HG03342 (cell line): Measurements from ENCODE around the gene SEPTIN6.

Experiments
- ATAC-seq: cut with Tn5 transposase; IDR thresholded peaks from one replicate; pipeline ENCODE4 v1.9.1; 2021; ENCODE audit warnings: mild to moderate bottlenecking, moderate library complexity; ENCODE audit not compliant: unreplicated experiment

Gene SEPTIN6

GRCh38 chrX:119693040-119693995 is at the start of gene SEPTIN6:
Gene SEPTIN6 (minus strand): TSS chrX:119693168. CDS start chrX:119693105, 63 bp downstream.
- ATAC-seq, result peak; percentile 63

DNA sequence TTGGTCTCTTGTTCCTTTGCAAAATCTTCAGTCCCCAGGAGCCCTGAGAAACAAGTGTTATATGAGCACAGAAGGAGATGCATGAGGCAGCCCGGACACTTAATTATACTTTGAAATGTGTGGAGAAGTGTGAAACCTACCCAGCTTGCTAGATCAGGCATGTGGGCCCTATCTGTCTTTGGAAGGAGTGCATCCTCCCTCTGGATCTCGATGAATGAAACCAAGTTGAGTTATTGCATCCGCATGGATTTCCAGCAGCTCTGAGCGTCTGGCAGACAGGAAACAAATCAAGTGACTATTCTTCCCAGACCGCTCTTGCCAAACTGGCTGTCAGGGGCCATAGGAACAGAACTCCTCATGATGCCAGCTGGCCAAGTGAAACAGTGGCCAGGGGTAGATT is 45.8 kb upstream of the SEPTIN6 start:
- ATAC-seq, result no peak

DNA sequence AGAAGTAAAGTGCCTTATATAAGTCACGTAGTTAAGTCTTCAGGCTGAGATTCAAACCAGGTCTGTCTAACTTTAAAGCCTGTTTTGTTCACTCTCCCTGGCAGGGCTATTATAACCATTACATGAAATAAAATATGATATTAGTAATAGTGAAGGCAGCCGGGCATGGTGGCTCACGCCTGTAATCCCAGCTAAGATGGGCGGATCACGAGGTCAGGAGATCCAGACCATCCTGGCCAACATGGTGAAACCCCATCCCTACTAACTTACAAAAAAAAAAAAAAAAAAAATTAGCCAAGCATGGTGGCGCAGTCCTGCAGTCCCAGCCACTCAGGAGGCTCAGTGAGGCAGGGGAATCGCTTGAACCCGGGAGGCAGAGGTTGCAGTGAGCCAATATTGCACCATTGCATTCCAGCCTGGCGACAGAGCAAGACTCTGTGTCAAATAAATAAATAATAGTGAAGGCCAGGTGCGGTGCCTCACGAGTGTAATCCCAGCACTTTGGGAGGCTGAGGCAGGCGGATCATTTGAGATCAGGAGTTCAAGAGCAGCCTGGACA is 43.3 kb upstream of the SEPTIN6 start:
- ATAC-seq, result no peak

GRCh38 chrX:119735467-119735866 is 42.5 kb upstream of the SEPTIN6 start:
- ATAC-seq, result no peak

DNA sequence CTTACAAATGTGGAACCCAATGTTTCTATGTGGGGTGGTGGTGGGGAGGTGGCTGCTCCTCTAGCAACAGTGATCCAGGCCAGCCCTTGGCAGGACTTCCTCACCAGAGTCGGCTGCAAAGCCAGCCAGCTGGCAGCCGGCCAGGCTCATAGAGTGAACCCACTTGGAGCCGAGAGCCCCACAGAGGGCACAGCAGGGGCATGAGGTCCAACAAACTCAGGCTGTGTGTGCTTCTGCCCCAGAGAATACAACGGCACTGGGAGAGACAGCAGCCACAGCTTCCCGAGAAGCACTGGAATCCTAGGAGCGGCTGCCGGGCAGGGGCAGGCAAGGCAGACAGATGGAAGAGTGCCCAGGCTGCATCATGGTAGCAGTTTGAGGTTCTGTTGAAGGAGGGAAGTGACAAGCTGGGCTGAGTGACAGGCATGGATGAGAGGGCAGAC is 42.0 kb upstream of the SEPTIN6 start:
- ATAC-seq, result no peak

DNA sequence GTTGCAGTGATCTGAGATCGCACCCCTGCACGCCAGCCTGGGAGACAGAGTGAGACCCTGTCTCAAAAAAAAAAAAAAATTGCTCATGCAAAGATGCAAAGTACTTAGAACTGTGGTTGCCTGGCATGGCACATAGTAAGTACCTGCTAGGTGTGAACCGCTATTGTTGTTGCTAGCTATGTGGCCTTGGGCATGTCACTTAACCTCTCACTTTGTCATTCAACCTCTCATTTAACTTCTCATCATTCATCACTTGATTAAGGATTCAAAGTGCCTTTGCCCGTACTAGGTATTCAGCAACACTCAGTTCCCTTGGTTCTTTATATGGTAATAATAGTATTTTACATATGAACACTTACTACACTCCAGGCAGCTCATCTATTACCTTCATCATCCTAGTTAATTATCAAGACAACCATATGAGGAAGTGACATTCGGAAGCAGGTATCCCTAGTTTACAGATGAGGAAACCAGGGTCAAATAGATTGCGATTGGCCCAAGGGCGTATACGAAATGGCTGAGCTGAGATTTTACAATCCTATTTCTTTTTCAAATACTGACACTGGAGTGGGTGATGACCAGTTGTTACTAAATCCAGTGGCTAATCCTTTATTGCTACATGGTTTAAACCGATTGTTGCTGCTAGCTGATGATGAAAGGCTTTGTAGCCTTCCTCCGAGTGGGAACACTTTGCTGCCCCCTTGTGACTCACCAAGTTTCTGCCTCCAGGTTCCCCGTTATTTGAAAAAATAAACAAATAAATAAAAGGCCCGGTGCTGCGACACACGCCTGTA is 36.6 kb upstream of the SEPTIN6 start:
- peak; percentile 72 for ATAC-seq

- ATAC-seq, result no peak
These were observed 35.5 kb upstream of the SEPTIN6 start for GRCh38 chrX:119728487-119728886.

GRCh38 chrX:119726900-119727555 is 34.1 kb upstream of the SEPTIN6 start:
- no peak for ATAC-seq

DNA sequence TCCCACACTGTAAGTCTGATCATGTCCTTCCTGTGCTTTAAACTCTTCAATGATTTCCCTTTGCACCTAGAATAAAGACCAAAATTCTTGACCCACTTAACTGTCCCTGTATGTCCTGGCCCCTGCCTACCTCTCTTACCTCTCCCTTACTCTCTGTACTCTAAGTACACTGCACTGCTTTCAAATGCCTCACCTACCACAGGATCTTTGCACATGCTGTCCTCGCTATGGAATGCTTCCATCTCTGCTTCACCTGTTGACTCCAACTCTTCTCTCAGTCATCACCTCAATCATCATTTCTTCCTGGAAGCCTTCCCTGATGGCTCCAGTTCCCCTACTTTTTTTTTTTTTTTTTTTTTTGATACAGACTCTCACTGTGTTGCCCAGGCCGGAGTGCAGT is 29.0 kb upstream of the SEPTIN6 start:
- no peak for ATAC-seq

GRCh38 chrX:119721487-119721886 is 28.5 kb upstream of the SEPTIN6 start:
- no peak for ATAC-seq

DNA sequence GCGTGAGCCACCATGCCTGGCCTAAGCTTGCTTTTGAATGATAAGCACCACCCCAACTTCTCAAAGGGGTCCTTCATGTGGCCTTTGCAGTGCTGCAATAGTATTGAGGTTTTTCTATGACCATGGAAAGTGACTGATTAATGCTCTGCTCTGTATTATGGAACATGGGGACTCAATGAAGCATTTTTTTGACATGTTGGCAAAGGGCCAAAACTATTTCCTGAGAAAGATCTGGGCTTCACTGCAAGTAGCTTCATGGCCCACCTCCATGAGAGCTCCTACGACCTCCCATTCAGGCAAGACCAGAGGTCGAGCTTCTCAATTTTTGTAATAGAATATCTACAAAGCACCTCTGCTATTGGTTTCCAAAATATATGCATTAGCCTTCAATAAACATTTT is 16.7 kb upstream of the SEPTIN6 start:
- ATAC-seq, result no peak

DNA sequence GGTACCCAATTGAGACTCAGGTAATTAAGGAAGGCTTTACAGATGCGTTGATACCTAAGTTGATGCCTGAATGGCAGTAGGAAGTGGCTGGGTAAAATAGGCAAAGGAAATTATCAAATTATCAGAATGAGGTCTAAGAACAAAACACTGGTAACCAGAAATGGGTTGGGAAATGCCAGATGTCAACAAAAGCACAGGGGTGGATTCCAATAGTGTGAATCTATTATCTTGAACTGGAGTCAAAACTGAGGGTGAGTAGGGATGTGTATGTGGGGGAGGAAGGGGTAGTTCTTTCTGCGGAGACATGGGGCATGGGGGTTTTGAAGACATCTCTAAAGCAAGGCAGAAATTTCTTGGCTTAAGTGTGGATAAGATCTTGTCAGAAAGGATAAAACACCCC is 16.0 kb upstream of the SEPTIN6 start:
- ATAC-seq, result no peak

DNA sequence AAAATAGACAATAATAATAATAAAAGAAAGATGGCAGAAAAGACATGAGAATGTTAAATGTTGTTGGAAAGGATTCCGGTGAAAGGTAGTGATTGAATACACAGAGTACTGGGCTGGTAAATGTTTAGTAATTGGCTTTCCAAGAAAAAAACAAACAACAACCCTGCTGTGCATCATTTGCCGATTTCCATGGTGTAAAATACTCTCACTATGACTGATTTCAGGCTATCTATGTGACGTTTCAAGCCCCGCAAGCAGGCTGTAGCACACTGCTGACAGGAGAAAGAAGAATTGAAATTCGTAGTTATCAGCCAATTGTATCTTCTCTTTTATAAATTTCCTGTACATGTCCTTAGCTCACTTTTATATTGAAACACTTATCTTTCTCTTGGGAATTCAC is 13.6 kb upstream of the SEPTIN6 start:
- ATAC-seq, result peak; percentile 93

DNA sequence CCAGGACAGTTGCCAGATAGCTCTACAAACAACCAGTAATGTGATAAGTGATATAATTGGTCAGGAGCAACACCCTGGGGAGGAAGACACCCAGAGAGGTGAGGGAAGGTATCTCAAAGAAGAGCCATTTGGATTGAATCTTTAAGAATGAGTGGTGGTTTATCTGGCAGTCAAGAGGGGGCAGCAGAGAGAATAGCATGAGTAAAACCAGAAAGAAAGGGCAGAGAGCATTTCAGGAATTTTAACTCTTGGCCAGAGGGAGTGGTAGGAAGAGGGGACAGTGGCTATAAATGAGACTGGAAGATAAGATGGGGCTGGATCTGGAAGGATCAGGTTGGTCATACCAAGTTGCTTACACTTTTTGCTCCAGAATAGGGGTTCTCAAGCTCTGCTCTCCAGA is 5.9 kb upstream of the SEPTIN6 start:
- peak; percentile 46 for ATAC-seq

GRCh38 chrX:119696251-119696890 is 3.4 kb upstream of the SEPTIN6 start:
- no peak for ATAC-seq

GRCh38 chrX:119695535-119696050 is 2.6 kb upstream of the SEPTIN6 start:
- ATAC-seq, result no peak

DNA sequence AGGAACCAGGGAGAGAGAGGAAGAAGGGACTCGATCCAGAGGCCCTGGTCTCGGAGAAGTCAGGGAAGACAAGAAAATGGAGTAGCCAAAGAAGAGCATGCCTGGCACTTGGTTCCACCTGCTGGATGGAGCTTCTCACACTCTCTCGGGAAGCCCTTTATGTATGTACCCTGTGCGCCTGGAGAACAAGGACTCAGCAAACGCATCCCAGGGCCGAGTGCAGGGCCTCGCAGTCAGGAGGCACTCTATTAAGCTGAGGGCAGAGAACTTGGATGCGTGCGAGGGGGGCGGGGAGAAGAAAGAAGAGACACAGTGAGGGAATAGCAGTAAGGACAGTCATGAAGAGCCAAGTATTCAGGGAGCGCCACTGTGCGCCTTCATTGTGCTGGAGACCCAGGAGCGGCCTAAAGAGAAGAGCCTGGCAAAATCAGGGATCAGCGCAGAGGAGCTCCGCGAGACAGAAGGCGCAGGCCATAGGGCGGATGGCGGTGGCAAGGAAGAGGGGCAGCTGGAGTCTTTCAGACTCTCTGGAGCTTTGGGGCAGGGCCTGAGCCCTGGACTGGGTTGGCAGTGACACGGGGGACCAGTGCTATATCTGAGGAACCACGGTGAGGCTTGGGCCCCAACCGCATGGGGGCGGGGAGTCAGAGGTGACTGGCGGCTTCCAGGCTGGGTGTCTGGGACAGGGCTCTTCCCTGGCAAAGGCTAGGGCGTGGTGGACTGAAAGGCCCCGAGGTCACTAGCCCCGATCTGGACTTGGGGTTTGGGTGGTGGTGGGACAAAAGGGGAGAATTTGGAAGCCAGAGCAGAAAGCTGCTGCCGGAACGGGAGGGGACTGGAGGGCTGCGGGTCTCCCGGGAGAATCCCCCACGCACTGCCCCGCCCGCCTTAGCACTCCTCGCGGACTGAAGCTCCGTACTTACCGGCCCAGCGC is 1.9 kb upstream of the SEPTIN6 start:
- no peak for ATAC-seq

GRCh38 chrX:119693996-119694451 is 1.1 kb upstream of the SEPTIN6 start:
- no peak for ATAC-seq
